ENCODE results near the gene IFT57. TPM values are rescaled to one million over a fixed set of nuclear protein-coding genes. Genes with fewer than 3 reads are reported as not detected.

The IFT57 gene
- total RNA-seq, 1 donor, result 47.6 TPM

GRCh38 chr3:108146139-108146538, 76.1 kb downstream of the IFT57 start:
- H3K4me3 ChIP-seq (ENCODE audit: low read depth, low read length), result no peak overlapping the region
- TF ChIP-seq CTCF (IDR thresholded peaks at IDR 0.05; ENCODE audit: insufficient read depth, low read length), result no peak
- no peak for DNase-seq (ENCODE audit: low read depth)

GRCh38 chr3:108145578-108145977, 76.6 kb downstream of the IFT57 start:
- no peak overlapping the region for H3K4me3 ChIP-seq (ENCODE audit: low read depth, low read length)
- no peak for DNase-seq (ENCODE audit: low read depth)
- no peak for TF ChIP-seq CTCF (IDR thresholded peaks at IDR 0.05; ENCODE audit: insufficient read depth, low read length)

- no peak overlapping the region for H3K4me3 ChIP-seq (ENCODE audit: low read depth, low read length)
- TF ChIP-seq CTCF (IDR thresholded peaks at IDR 0.05; ENCODE audit: insufficient read depth, low read length), result no peak
- DNase-seq (ENCODE audit: low read depth), result no peak
These were observed 84.8 kb downstream of the IFT57 start for GRCh38 chr3:108137460-108137814.

- H3K4me3 ChIP-seq (ENCODE audit: low read depth, low read length), result no peak overlapping the region
- TF ChIP-seq CTCF (IDR thresholded peaks at IDR 0.05; ENCODE audit: insufficient read depth, low read length), result no peak
- DNase-seq (ENCODE audit: low read depth), result no peak
These were observed 85.4 kb downstream of the IFT57 start for GRCh38 chr3:108136561-108137459.

GRCh38 chr3:108134555-108134880, 87.7 kb downstream of the IFT57 start:
- TF ChIP-seq CTCF (IDR thresholded peaks at IDR 0.05; ENCODE audit: insufficient read depth, low read length), result no peak
- no peak overlapping the region for H3K4me3 ChIP-seq (ENCODE audit: low read depth, low read length)
- DNase-seq (ENCODE audit: low read depth), result no peak

- no peak overlapping the region for H3K4me3 ChIP-seq (ENCODE audit: low read depth, low read length)
- no peak for TF ChIP-seq CTCF (IDR thresholded peaks at IDR 0.05; ENCODE audit: insufficient read depth, low read length)
- DNase-seq (ENCODE audit: low read depth), result peak; percentile 35
These were observed 88.2 kb downstream of the IFT57 start for GRCh38 chr3:108133858-108134554.

Measured in fibroblast of the aortic adventitia (primary cell).